Panc1 (cell line): ENCODE data around the gene DAPK1. TPM values are rescaled to one million over a fixed set of nuclear protein-coding genes. Genes with fewer than 3 reads are reported as not detected.

Experiments used
- ATAC-seq: fragments of 200-7000 bp; cut with Tn5 transposase; 2 replicates; pipeline ENCODE4 v1.9.1; 2020; ENCODE audit warnings: mild to moderate bottlenecking, moderate library complexity
- BruUV-seq: library from RNA; stranded (reverse); fragments of 400-500 nt; replicated peaks from 2 replicates; lab custom pipeline; 2021; lab: Mats Ljungman, UMichigan
- CTCF ChIA-PET: fragments of 300-600 bp; sonication (Branson Sonifier 250); formaldehyde crosslinking; loops from one replicate; lab custom pipeline; 2022; ENCODE audit warnings: antibody characterized with exemption; lab: Charles Lee
- POLR2A ChIA-PET: fragments of 300-600 bp; sonication (Branson Sonifier 250); formaldehyde crosslinking; loops from one replicate; lab custom pipeline; 2022; ENCODE audit warnings: antibody characterized with exemption; lab: Charles Lee
- DNase-seq: peaks from one replicate; pipeline ENCODE4 v3.0.0-alpha.2; 2010; ENCODE audit warnings: low read depth, low spot score
- H3K27ac ChIP-seq: 2 replicates; pipeline ENCODE4 v1.5.1; 2011; ENCODE audit warnings: mild to moderate bottlenecking, low read length, inconsistent platforms
- H3K27me3 ChIP-seq: fragments of 200-500 bp; sonication (Bioruptor generic); 2 replicates; pipeline ENCODE4 v1.6.0; 2014; ENCODE audit warnings: low read length, inconsistent platforms; ENCODE audit not compliant: control insufficient read depth, insufficient read depth
- H3K36me3 ChIP-seq: fragments of 200-500 bp; sonication (Bioruptor generic); 2 replicates; pipeline ENCODE4 v1.5.1; 2014; ENCODE audit warnings: inconsistent platforms, mild to moderate bottlenecking, low read length, moderate library complexity; ENCODE audit not compliant: control insufficient read depth, insufficient read depth
- H3K4me1 ChIP-seq: 2 replicates; pipeline ENCODE4 v1.5.1; 2011; ENCODE audit warnings: inconsistent platforms, mild to moderate bottlenecking, low read length, moderate library complexity; ENCODE audit not compliant: control insufficient read depth, insufficient read depth
- H3K4me3 ChIP-seq, 2 experiments: 2 replicates each; pipeline ENCODE4 v1.5.1; 2011 to 2012; ENCODE audit warnings: low read depth in 2 of 2, low read length in 2 of 2, mild to moderate bottlenecking in 2 of 2, inconsistent platforms in 1 of 2, moderate library complexity in 1 of 2
- H3K9me3 ChIP-seq: fragments of 200-500 bp; sonication (Bioruptor generic); 2 replicates; pipeline ENCODE4 v1.5.1; 2014; ENCODE audit warnings: low read depth, mild to moderate bottlenecking, inconsistent platforms, low read length, moderate library complexity; ENCODE audit not compliant: control insufficient read depth, insufficient read depth
- POLR2AphosphoS5 ChIP-seq: IDR thresholded peaks from 2 replicates; pipeline ENCODE4 v1.6.1; 2012; ENCODE audit warnings: mild to moderate bottlenecking, low read depth, low read length, moderate library complexity
- SIN3A ChIP-seq: IDR thresholded peaks from 2 replicates; pipeline ENCODE4 v1.6.1; 2012; ENCODE audit warnings: low read depth, mild to moderate bottlenecking, low read length, moderate library complexity, borderline replicate concordance; ENCODE audit not compliant: insufficient read depth
- TCF7L2 ChIP-seq: IDR thresholded peaks from 2 replicates; pipeline ENCODE4 v1.6.1; 2011; ENCODE audit warnings: mild to moderate bottlenecking, low read depth, low read length, inconsistent platforms
- in situ Hi-C: cut with HindIII; loops from 2 replicates; pipeline ENCODE4 v1.10.0; 2016; ENCODE audit warnings: low sequenced_read_pairs, low pct_unique_long_range_greater_than_20kb
- intact Hi-C: fragments of 100-400 bp; cut with micrococcal nuclease; formaldehyde crosslinking; loops from one replicate; pipeline ENCODE4 v1.10.0; 2022; ENCODE audit not compliant: unreplicated experiment
- total RNA-seq: library from RNA; stranded (reverse); gene quantifications from one replicate; pipeline ENCODE4 v1.2.1, GENCODE V29; 2021; ENCODE audit not compliant: unreplicated experiment
- TF ChIP-seq, protein P1 (sequence below): fragments of 450-650 bp; IDR thresholded peaks from 2 replicates; pipeline ENCODE4 v1.5.1; 2017; ENCODE audit warnings: mild to moderate bottlenecking
- TF ChIP-seq, protein P2 (sequence below), 2 experiments: IDR thresholded peaks; 2 replicates each; pipeline ENCODE4 v1.6.1; 2011 to 2012; ENCODE audit warnings: low read depth in 2 of 2, control low read depth in 1 of 2, low read length in 1 of 2, mild to moderate bottlenecking in 1 of 2, moderate library complexity in 1 of 2; ENCODE audit not compliant: insufficient read depth in 1 of 2

The DAPK1 gene
- total RNA-seq, 1 experiment from 2014 or later, result 0.87 TPM

DNA sequence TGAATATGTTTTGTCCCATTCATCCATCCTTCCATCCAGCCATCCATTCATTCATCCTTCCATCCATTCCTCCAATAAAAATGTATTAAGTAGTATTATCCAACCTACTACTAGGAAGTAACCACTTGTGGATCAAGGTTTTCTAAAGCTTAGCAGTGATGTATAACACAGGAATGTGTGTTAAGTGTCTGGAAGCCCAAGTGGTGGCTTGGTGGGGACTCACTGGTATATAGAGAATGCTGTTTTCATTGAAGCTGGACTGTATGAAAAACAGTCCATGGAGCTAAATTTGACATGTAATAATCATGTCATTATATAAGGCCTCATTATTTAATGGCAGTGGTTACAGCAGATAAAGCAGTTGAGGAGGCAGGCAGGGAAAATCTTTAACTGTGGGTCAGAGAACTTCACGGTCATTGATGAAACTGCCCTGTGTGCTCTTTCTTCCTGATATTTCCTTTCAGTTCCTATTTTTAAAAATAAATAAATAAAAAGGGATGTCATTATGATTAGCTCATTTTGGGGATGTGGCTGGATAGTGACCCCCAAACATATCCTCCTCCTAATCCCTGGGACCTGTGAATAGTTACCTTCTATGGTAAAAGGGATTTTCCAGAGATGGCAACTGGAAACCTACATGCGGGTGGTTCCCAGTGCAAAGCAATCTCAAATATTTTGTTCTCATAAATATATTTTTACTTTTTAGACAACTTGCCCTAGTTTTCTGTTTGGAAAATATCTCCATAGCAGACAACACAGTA, 82.3 kb downstream of the DAPK1 start:
- intact Hi-C loops, result no loop called here
- Histone ChIP-seq H3K4me1 (no peaks in the 10 kb centered on the region), H3K36me3 (no peaks in the 10 kb centered on the region), H3K9me3 (no peaks in the 10 kb centered on the region), H3K27ac (no peak overlapping the region), H3K4me3 (no peak overlapping the region), H3K27me3 (no peaks in the 10 kb centered on the region)
- in situ Hi-C loops, result no loop called here
- no TSS peak for BruUV-seq
- ChIA-PET CTCF (no interaction called here), POLR2A (no interaction called here)
- DNase-seq (no peak), ATAC-seq (no peak)
- TF ChIP-seq POLR2AphosphoS5 (no peak), TCF7L2 (no peak), SIN3A (no peak)
- TF ChIP-seq, protein P1, sequence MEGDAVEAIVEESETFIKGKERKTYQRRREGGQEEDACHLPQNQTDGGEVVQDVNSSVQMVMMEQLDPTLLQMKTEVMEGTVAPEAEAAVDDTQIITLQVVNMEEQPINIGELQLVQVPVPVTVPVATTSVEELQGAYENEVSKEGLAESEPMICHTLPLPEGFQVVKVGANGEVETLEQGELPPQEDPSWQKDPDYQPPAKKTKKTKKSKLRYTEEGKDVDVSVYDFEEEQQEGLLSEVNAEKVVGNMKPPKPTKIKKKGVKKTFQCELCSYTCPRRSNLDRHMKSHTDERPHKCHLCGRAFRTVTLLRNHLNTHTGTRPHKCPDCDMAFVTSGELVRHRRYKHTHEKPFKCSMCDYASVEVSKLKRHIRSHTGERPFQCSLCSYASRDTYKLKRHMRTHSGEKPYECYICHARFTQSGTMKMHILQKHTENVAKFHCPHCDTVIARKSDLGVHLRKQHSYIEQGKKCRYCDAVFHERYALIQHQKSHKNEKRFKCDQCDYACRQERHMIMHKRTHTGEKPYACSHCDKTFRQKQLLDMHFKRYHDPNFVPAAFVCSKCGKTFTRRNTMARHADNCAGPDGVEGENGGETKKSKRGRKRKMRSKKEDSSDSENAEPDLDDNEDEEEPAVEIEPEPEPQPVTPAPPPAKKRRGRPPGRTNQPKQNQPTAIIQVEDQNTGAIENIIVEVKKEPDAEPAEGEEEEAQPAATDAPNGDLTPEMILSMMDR, result no peak
- TF ChIP-seq, protein P2, sequence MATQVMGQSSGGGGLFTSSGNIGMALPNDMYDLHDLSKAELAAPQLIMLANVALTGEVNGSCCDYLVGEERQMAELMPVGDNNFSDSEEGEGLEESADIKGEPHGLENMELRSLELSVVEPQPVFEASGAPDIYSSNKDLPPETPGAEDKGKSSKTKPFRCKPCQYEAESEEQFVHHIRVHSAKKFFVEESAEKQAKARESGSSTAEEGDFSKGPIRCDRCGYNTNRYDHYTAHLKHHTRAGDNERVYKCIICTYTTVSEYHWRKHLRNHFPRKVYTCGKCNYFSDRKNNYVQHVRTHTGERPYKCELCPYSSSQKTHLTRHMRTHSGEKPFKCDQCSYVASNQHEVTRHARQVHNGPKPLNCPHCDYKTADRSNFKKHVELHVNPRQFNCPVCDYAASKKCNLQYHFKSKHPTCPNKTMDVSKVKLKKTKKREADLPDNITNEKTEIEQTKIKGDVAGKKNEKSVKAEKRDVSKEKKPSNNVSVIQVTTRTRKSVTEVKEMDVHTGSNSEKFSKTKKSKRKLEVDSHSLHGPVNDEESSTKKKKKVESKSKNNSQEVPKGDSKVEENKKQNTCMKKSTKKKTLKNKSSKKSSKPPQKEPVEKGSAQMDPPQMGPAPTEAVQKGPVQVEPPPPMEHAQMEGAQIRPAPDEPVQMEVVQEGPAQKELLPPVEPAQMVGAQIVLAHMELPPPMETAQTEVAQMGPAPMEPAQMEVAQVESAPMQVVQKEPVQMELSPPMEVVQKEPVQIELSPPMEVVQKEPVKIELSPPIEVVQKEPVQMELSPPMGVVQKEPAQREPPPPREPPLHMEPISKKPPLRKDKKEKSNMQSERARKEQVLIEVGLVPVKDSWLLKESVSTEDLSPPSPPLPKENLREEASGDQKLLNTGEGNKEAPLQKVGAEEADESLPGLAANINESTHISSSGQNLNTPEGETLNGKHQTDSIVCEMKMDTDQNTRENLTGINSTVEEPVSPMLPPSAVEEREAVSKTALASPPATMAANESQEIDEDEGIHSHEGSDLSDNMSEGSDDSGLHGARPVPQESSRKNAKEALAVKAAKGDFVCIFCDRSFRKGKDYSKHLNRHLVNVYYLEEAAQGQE (IDR thresholded peaks at IDR 0.05; ENCODE audit: insufficient read depth in 1 of 2, low read depth in 2 of 2, low read length in 1 of 2), result no peak

DNA sequence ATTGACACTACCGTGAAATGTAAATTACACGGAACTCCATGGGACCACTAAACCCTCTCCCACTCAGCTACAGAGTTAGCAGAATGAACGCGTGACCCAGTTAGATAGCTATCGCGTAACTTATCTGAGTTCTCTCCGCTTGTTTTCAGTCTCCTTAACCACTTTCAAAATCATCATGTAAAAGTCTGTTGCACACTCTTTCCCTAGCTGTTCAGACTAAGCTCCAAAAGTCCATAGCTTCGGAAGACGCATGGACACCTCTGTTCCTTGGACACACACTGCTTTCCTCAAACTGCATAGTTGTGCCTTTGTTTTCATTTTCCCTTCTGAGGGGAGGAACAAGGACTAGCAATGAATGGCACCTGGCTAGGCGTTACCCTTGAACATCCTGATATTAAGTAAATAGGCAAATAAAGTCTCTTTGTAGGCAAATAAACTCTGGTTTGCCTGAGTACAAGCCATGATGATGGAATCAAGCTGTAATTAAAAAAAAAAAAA, 83.3 kb downstream of the DAPK1 start:
- ATAC-seq (no peak), DNase-seq (no peak)
- intact Hi-C loops, result no loop called here
- Histone ChIP-seq H3K36me3 (no peaks in the 10 kb centered on the region), H3K27ac (no peak overlapping the region), H3K27me3 (no peaks in the 10 kb centered on the region), H3K9me3 (no peaks in the 10 kb centered on the region), H3K4me1 (no peaks in the 10 kb centered on the region), H3K4me3 (no peak overlapping the region)
- BruUV-seq, result no TSS peak
- ChIA-PET CTCF (no interaction called here), POLR2A (no interaction called here)
- in situ Hi-C loops, result no loop called here
- TF ChIP-seq, protein P1, result no peak
- no peak for TF ChIP-seq POLR2AphosphoS5
- TF ChIP-seq, protein P2 (IDR thresholded peaks at IDR 0.05; ENCODE audit: insufficient read depth in 1 of 2, low read depth in 2 of 2, low read length in 1 of 2), result no peak
- TF ChIP-seq TCF7L2, result no peak
- TF ChIP-seq SIN3A, result no peak
